Smooth muscle cell (in vitro differentiated cells): ENCODE measurements around the gene SLC25A47. TPM values are rescaled to one million over a fixed set of nuclear protein-coding genes. Genes with fewer than 3 reads are reported as not detected.

Experiments used
- DNase-seq: peaks from one replicate; lab custom pipeline; 2025; ENCODE audit not compliant: unreplicated experiment; lab: John Stamatoyannopoulos, UW
- H2AFZ ChIP-seq: fragments of 200-600 bp; sonication (generic); 2 replicates; pipeline ENCODE4 v1.6.0; 2016; ENCODE audit warnings: antibody characterized with exemption, low read depth, mild to moderate bottlenecking
- H3F3A ChIP-seq: fragments of 200-600 bp; sonication (generic); 2 replicates; pipeline ENCODE4 v1.6.0; 2017; ENCODE audit warnings: antibody characterized with exemption, low read depth
- H3K27ac ChIP-seq: fragments of 200-600 bp; sonication (generic); 2 replicates; pipeline ENCODE4 v1.5.1; 2016; ENCODE audit warnings: low read depth, mild to moderate bottlenecking
- H3K27me3 ChIP-seq: fragments of 200-600 bp; sonication (generic); 2 replicates; pipeline ENCODE4 v1.6.1; 2016; ENCODE audit warnings: low read depth, mild to moderate bottlenecking
- H3K36me3 ChIP-seq: fragments of 200-600 bp; sonication (generic); 2 replicates; pipeline ENCODE4 v1.5.1; 2016; ENCODE audit warnings: low read depth
- H3K4me1 ChIP-seq: fragments of 200-600 bp; sonication (generic); 2 replicates; pipeline ENCODE4 v1.5.1; 2016; ENCODE audit warnings: low read depth
- H3K4me2 ChIP-seq: fragments of 200-600 bp; sonication (generic); 2 replicates; pipeline ENCODE4 v1.6.0; 2016; ENCODE audit warnings: mild to moderate bottlenecking
- H3K4me3 ChIP-seq: fragments of 200-600 bp; sonication (generic); 2 replicates; pipeline ENCODE4 v1.5.1; 2016; ENCODE audit warnings: mild to moderate bottlenecking
- H3K79me2 ChIP-seq: fragments of 200-600 bp; sonication (generic); 2 replicates; pipeline ENCODE4 v1.6.0; 2016; ENCODE audit warnings: low read depth, mild to moderate bottlenecking
- H3K9ac ChIP-seq: fragments of 200-600 bp; sonication (generic); 2 replicates; pipeline ENCODE4 v1.6.0; 2016; ENCODE audit warnings: low read depth
- H3K9me3 ChIP-seq: fragments of 200-600 bp; sonication (generic); replicated peaks from 2 replicates; pipeline ENCODE4 v1.5.1; 2016; ENCODE audit warnings: low read depth
- H4K20me1 ChIP-seq: fragments of 200-600 bp; sonication (generic); 2 replicates; pipeline ENCODE4 v1.6.0; 2016; ENCODE audit warnings: low read depth
- WGBS: methylation state at CpG from one replicate; pipeline ENCODE4 v1.1.7; 2016; ENCODE audit warnings: low lambda C conversion rate; 5-methylcytosine and 5-hydroxymethylcytosine counted together
- polyA plus RNA-seq: library from polyadenylated mRNA; unstranded; fragments of >200 nt; fragmentation: Nextera tagmentation; extraction: Ambion mirVana; gene quantifications from 2 replicates; pipeline ENCODE4 v1.2.1, GENCODE V29; 2016
- total RNA-seq: library from RNA; depleted of rRNA; stranded (reverse); fragments of >200 nt; gene quantifications from 2 replicates; pipeline ENCODE4 v1.2.3, GENCODE V29; 2014
- TF ChIP-seq, protein P1 (sequence below): fragments of 200-600 bp; sonication (generic); IDR thresholded peaks from 2 replicates; pipeline ENCODE4 v1.5.1; 2017; ENCODE audit warnings: borderline replicate concordance, mild to moderate bottlenecking, antibody characterized with exemption; ENCODE audit not compliant: insufficient read depth, poor library complexity, severe bottlenecking

Gene SLC25A47
- total and polyA plus RNA-seq, 2 experiments from 2014 or later, result not detected

DNA sequence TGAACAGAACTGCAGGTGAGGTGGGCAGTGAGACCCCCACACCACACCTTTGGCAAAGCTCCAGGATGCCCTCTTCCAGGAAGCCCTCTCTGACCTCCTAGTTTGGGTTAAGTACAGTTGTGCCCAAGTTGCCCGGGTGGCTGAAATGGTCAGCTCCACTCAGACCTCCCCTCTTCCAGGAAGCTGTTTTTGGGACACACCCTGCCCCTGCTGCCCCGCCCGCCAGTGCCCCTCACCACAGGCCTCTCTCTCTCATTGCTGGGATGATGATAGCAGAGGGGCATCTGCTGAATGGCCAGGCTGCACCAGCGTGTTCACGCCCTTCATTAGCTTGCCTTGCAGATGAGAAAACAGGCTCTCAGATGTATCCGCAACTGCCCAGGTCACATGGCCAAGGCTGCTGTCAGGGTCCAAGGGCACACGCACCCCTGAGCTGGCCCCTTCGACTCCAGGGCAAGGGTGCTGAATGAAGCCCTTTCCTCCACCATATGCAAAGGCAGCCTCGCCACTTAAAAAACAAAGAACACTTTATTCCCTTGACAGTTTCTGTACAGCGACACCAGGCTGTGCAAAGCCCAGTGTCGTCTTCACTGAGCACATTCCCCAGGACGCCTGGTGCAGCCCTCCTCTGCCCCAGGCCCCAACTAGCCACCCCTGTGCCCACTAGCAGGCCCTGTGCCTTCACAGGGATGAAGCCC, 32.4 kb upstream of the SLC25A47 start:
- TF ChIP-seq, protein P1, sequence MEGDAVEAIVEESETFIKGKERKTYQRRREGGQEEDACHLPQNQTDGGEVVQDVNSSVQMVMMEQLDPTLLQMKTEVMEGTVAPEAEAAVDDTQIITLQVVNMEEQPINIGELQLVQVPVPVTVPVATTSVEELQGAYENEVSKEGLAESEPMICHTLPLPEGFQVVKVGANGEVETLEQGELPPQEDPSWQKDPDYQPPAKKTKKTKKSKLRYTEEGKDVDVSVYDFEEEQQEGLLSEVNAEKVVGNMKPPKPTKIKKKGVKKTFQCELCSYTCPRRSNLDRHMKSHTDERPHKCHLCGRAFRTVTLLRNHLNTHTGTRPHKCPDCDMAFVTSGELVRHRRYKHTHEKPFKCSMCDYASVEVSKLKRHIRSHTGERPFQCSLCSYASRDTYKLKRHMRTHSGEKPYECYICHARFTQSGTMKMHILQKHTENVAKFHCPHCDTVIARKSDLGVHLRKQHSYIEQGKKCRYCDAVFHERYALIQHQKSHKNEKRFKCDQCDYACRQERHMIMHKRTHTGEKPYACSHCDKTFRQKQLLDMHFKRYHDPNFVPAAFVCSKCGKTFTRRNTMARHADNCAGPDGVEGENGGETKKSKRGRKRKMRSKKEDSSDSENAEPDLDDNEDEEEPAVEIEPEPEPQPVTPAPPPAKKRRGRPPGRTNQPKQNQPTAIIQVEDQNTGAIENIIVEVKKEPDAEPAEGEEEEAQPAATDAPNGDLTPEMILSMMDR, result no peak
- no peak overlapping the region for H3K4me2 ChIP-seq
- WGBS, result 90% methylated on average over 12 of the region's 12 CpGs
- no peaks in the 10 kb centered on the region for H3K4me1 ChIP-seq
- no peak overlapping the region for H3K9ac ChIP-seq
- no peaks in the 10 kb centered on the region for H3F3A ChIP-seq
- no peaks in the 10 kb centered on the region for H3K36me3 ChIP-seq
- H3K79me2 ChIP-seq, result no peaks in the 10 kb centered on the region
- H3K27me3 ChIP-seq, result no peaks in the 10 kb centered on the region
- H2AFZ ChIP-seq, result no peak overlapping the region
- no peaks in the 10 kb centered on the region for H3K9me3 ChIP-seq
- no peak for DNase-seq
- no peak overlapping the region for H3K4me3 ChIP-seq
- no peak overlapping the region for H3K27ac ChIP-seq
- no peaks in the 10 kb centered on the region for H4K20me1 ChIP-seq

DNA sequence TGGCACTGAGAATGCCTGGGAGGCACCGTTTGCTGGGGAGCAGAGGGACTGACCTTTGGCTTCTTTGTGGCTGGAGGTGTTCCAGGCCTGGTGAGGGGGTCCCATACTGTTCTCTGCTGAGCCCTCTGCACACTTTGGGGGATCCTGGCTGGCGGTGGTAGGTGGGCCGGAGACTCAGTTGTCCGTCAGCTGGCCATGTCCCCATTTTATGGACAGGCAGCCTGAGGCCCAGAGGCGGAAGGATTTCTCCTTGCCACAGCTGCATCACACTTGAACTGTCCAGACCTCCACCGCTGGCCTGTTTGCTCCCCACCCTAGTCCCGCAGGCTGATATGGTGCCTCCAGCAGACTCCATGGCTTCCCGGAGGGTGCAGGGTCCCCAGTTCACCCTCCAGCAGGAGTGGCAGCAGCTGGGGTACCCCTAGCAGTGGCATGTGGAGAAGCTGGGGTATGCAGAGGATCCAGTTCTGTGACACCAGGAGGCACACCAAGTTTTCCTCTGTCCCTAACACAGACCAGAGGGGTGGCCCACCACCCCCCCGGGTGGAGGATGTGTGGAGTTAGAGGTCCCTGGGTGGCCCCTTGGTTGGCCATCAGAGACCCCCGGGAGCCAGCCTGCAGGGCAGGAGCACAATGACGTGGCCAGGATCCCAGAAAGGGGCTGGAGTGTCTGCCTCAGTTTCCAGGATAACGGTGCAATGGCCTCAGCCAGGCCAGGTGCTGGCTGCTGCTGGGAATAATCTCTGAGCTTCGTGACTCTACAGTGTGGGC, 31.6 kb upstream of the SLC25A47 start:
- Histone ChIP-seq H3K4me2 (no peak overlapping the region), H3K4me1 (no peaks in the 10 kb centered on the region), H3K9me3 (no peaks in the 10 kb centered on the region), H3K79me2 (no peaks in the 10 kb centered on the region), H4K20me1 (no peaks in the 10 kb centered on the region), H3F3A (no peaks in the 10 kb centered on the region), H2AFZ (no peak overlapping the region), H3K9ac (no peak overlapping the region), H3K36me3 (no peaks in the 10 kb centered on the region), H3K27ac (no peak overlapping the region), H3K27me3 (no peaks in the 10 kb centered on the region), H3K4me3 (no peak overlapping the region)
- no peak for DNase-seq
- TF ChIP-seq, protein P1, result no peak
- 95% methylated on average over 13 of the region's 13 CpGs for WGBS

DNA sequence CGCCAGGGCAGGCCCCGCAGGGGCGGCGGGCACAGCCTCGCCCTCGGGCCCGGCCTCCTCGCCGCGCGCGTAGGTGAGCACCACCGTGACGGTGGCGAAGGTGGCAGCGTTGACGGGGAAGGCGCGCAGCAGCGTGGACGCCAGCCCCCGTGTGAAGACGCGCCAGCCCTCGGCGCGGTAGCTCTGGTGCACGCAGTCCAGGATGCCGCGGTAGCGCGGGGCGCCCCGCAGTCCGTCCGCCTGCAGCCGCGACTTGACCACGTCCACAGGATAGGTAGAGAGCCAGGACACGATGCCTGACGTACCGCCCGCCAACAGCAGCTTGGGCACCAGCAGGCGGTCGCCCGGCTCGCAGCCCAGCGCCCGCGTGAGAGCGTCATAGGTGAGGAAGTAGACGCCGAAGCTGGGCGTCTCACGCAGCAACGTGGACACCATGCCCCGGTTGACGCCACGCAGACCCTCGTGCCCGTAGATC, 30.8 kb upstream of the SLC25A47 start:
- Histone ChIP-seq H4K20me1 (peaks cover 3% of the 10 kb centered on the region), H3K36me3 (no peaks in the 10 kb centered on the region), H3K27me3 (no peaks in the 10 kb centered on the region), H3K79me2 (no peaks in the 10 kb centered on the region), H3F3A (no peaks in the 10 kb centered on the region), H3K4me3 (no peak overlapping the region), H3K4me2 (no peak overlapping the region), H3K27ac (no peak overlapping the region), H3K9ac (no peak overlapping the region), H2AFZ (no peak overlapping the region), H3K9me3 (no peaks in the 10 kb centered on the region), H3K4me1 (no peaks in the 10 kb centered on the region)
- TF ChIP-seq, protein P1, result no peak
- no peak for DNase-seq
- 96% methylated on average over 47 of the region's 61 CpGs for WGBS
